K562 (cell line): ENCODE measurements around the gene CARD14. TPM values are rescaled to one million over a fixed set of nuclear protein-coding genes. Genes with fewer than 3 reads are reported as not detected.

Source experiments
- ATAC-seq: fragments of 200-7000 bp; cut with Tn5 transposase; 3 replicates; pipeline ENCODE4 v1.9.1; 2020; ENCODE audit warnings: moderate library complexity
- BruUV-seq: library from RNA; stranded (reverse); fragments of 400-500 nt; replicated peaks from 2 replicates; lab custom pipeline; 2021; lab: Mats Ljungman, UMichigan
- CTCF ChIA-PET: fragments of 300-600 bp; formaldehyde crosslinking; extraction: SDS; loops from one replicate; lab custom pipeline; 2021; ENCODE audit warnings: low intra/inter-chr PET ratio; lab: Yijun Ruan, JAX
- POLR2A ChIA-PET: fragments of 300-600, 350-650 bp; sonication (Branson Sonifier 250); formaldehyde crosslinking; extraction: SDS; loops from one replicate; lab custom pipeline; 2021; ENCODE audit warnings: antibody characterized with exemption, inconsistent platforms; lab: Yijun Ruan, JAX
- DNase-seq, 4 experiments: peaks; one replicate each; pipeline versions ENCODE4 v3.0.0 to v3.0.0-alpha.2; 2011 to 2018; ENCODE audit warnings: low spot score in 3 of 4, mixed read lengths in 3 of 4; ENCODE audit errors: extremely low read depth in 1 of 4
- FAIRE-seq: peaks from 2 replicates; lab custom pipeline; 2011; peaks lifted over from hg19 to GRCh38; lab: Jason Lieb, UNC
- H2AFZ ChIP-seq: 2 replicates; pipeline ENCODE4 v1.6.0; 2011; ENCODE audit warnings: low read depth, low read length, control low read depth, inconsistent platforms
- H3K27ac ChIP-seq: fragments of 200-600 bp; 3 replicates; pipeline ENCODE4 v1.8.0; 2011; ENCODE audit warnings: low read depth, mild to moderate bottlenecking, control low read depth, inconsistent platforms, low read length, moderate library complexity, mixed read lengths; ENCODE audit errors: extremely low read depth
- H3K27me3 ChIP-seq, 2 experiments: fragments of 300-600 bp in 1 of 2; 2 replicates in 1 of 2; 3 replicates in 1 of 2; pipeline versions ENCODE4 v1.6.0 to v1.8.0; 2011; ENCODE audit warnings: inconsistent platforms in 2 of 2, low read length in 2 of 2, mild to moderate bottlenecking in 1 of 2, mixed read lengths in 1 of 2, moderate library complexity in 1 of 2; ENCODE audit not compliant: control insufficient read depth in 2 of 2, insufficient read depth in 2 of 2
- H3K36me3 ChIP-seq: fragments of 300-600 bp; 3 replicates; pipeline ENCODE4 v1.8.0; 2011; ENCODE audit warnings: mild to moderate bottlenecking, low read length, inconsistent platforms; ENCODE audit not compliant: control insufficient read depth, insufficient read depth
- H3K4me1 ChIP-seq, 2 experiments: fragments of 200-600 bp in 1 of 2; replicated peaks in 1 of 2; 2 replicates in 1 of 2; 3 replicates in 1 of 2; pipeline versions ENCODE4 v1.5.1 to v1.8.0; 2011; ENCODE audit warnings: inconsistent platforms in 2 of 2, low read length in 2 of 2, mild to moderate bottlenecking in 1 of 2, mixed read lengths in 1 of 2, moderate library complexity in 1 of 2; ENCODE audit not compliant: control insufficient read depth in 2 of 2, insufficient read depth in 2 of 2
- H3K4me2 ChIP-seq: 2 replicates; pipeline ENCODE4 v1.6.1; 2011; ENCODE audit warnings: low read length, control low read depth, inconsistent platforms, mixed read lengths; ENCODE audit not compliant: insufficient read depth
- H3K4me3 ChIP-seq: fragments of 200-600 bp; sonication (generic), shearing (Covaris generic); 2 replicates; pipeline ENCODE4 v1.5.1; 2016; ENCODE audit warnings: control low read depth, inconsistent platforms
- H3K79me2 ChIP-seq: fragments of 200-600 bp; 3 replicates; pipeline ENCODE4 v1.8.0; 2011; ENCODE audit warnings: low read length, inconsistent platforms; ENCODE audit not compliant: control insufficient read depth, insufficient read depth
- H3K9ac ChIP-seq, 2 experiments: 2 replicates each; pipeline versions ENCODE4 v1.6.0 to v1.6.1; 2011; ENCODE audit warnings: low read depth in 2 of 2, low read length in 2 of 2, control low read depth in 1 of 2, inconsistent platforms in 1 of 2, mild to moderate bottlenecking in 1 of 2, mixed read lengths in 1 of 2; ENCODE audit not compliant: insufficient read depth in 1 of 2
- H3K9me1 ChIP-seq: one replicate; pipeline ENCODE4 v1.6.0; 2011; ENCODE audit warnings: inconsistent platforms, mild to moderate bottlenecking, low read length, moderate library complexity; ENCODE audit not compliant: control insufficient read depth, insufficient read depth
- H3K9me3 ChIP-seq: replicated peaks from 2 replicates; pipeline ENCODE4 v1.5.1; 2011; ENCODE audit warnings: low read depth, low read length, inconsistent platforms; ENCODE audit not compliant: control insufficient read depth, insufficient read depth
- H4K20me1 ChIP-seq: replicated peaks from 2 replicates; pipeline ENCODE4 v1.6.1; 2011; ENCODE audit warnings: low read length, inconsistent platforms, mixed read lengths; ENCODE audit not compliant: control insufficient read depth, insufficient read depth
- CBFA2T2 ChIP-seq: fragments of 450-650 bp; conservative IDR thresholded peaks from 2 replicates; pipeline ENCODE4 v1.6.1; 2017; ENCODE audit warnings: mild to moderate bottlenecking
- JUND ChIP-seq, 2 experiments: IDR thresholded peaks; 2 replicates in 1 of 2; 3 replicates in 1 of 2; pipeline ENCODE4 v1.6.1; 2011; ENCODE audit warnings: borderline replicate concordance in 2 of 2, low read depth in 2 of 2, low read length in 2 of 2, improper control_type of control experiment in 1 of 2, missing biosample characterization in 1 of 2, missing genetic modification characterization in 1 of 2, missing genetic modification reagents in 1 of 2
- RAD21 ChIP-seq, 2 experiments: fragments of 250-450 bp in 1 of 2; fragments of 450-650 bp in 1 of 2; sonication (Bioruptor Pico) in 1 of 2; formaldehyde crosslinking in 1 of 2; IDR thresholded peaks in 1 of 2; conservative IDR thresholded peaks in 1 of 2; 2 replicates each; pipeline versions ENCODE4 v1.4.0 to v1.8.0; 2020 to 2022; ENCODE audit warnings: mild to moderate bottlenecking in 2 of 2, moderate library complexity in 1 of 2
- SMC3 ChIP-seq: conservative IDR thresholded peaks from 2 replicates; pipeline ENCODE4 v1.6.1; 2011; ENCODE audit warnings: low read depth, low read length, improper control_type of control experiment; ENCODE audit not compliant: insufficient read depth
- ZBTB17 ChIP-seq: fragments of 450-650 bp; formaldehyde crosslinking; IDR thresholded peaks from 2 replicates; pipeline ENCODE4 v1.4.0; 2020; ENCODE audit warnings: mild to moderate bottlenecking
- ZFP30 ChIP-seq: fragments of 250-450 bp; sonication (Bioruptor Pico); IDR thresholded peaks from 2 replicates; pipeline ENCODE4 v1.8.0; 2022; ENCODE audit warnings: moderate library complexity, mild to moderate bottlenecking, inconsistent platforms, borderline replicate concordance
- ZNF134 ChIP-seq: fragments of 250-450 bp; sonication (Bioruptor Pico); conservative IDR thresholded peaks from 2 replicates; pipeline ENCODE4 v1.4.0; 2020
- WGBS: fragments of 100-300 bp; shearing (Covaris generic); methylation state at CpG from one replicate; pipeline ENCODE4 v1.1.6; 2016; ENCODE audit warnings: low coverage, mixed read lengths; ENCODE audit not compliant: insufficient coverage; ENCODE audit errors: missing lambda C conversion rate; 5-methylcytosine and 5-hydroxymethylcytosine counted together
- in situ Hi-C: fragments of 300-500 bp; cut with MboI; formaldehyde crosslinking; loops from 4 replicates; pipeline ENCODE4 v1.15.0; 2018; ENCODE audit warnings: inconsistent platforms, mixed read lengths
- intact Hi-C: fragments of 100-400 bp; cut with micrococcal nuclease; formaldehyde crosslinking; loops from 2 replicates; pipeline ENCODE4 v1.14.2; 2022
- polyA plus RNA-seq, 8 experiments: library from polyadenylated mRNA; depleted of rRNA in 4 of 8; stranded (reverse) in 5 of 8; unstranded in 3 of 8; fragments of >200 nt; fragmentation: Nextera tagmentation in 2 of 8; fragmentation: Illumina TruSeq in 1 of 8; extraction: Ambion mirVana in 2 of 8; extraction: Trizol in 1 of 8; gene quantifications; 2 replicates each; pipeline versions ENCODE4 v1.2.1 to v1.2.3, GENCODE V29; 2011 to 2014; ENCODE audit warnings: inconsistent platforms in 1 of 8, missing spikeins in 1 of 8
- total RNA-seq, 7 experiments: library from RNA; depleted of rRNA in 6 of 7; stranded (reverse); fragments of >200 nt in 6 of 7; fragmentation: Illumina TruSeq in 2 of 7; extraction: Trizol in 2 of 7; gene quantifications; 2 replicates each; pipeline versions ENCODE4 v1.2.1 to v1.2.3, GENCODE V29; 2011 to 2021; ENCODE audit warnings: low replicate concordance in 1 of 7
- TF ChIP-seq, protein P1 (sequence below): sonication (generic); formaldehyde crosslinking; IDR thresholded peaks from 2 replicates; pipeline ENCODE4 v1.9.0; 2022; ENCODE audit warnings: mild to moderate bottlenecking, missing genetic modification reagents
- TF ChIP-seq, protein P2 (sequence below): fragments of 250-450 bp; sonication (Bioruptor Pico); IDR thresholded peaks from 2 replicates; pipeline ENCODE4 v1.4.0; 2020
- TF ChIP-seq, protein P3 (sequence below): fragments of 250-450 bp; sonication (Bioruptor Pico); IDR thresholded peaks from 2 replicates; pipeline ENCODE4 v1.9.0; 2021; ENCODE audit warnings: mild to moderate bottlenecking, inconsistent platforms

The CARD14 gene
- total and polyA plus RNA-seq, 9 of the 15 experiments (the other 6 are each of a cell fraction or from before 2014, with no cell fraction given), result not detected

DNA sequence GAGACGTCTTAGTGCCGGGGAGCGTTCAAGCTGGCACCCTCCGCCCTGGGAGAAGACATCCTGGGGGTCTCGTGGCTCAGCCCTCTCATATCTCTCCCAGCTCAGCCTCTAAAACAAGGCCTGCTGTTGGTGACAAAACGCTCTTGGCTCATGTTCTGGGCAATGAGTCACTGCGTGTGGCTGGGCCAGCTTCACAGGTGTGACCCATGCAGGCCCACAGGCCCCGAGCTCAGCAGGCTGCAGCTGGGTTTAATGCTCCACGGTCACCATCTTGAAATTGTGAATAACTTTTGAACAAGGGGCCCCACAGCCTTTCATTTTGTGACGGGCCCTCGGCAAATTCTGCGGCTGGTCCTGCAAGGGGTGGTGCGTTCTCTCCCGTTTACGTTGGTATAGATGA lies 46.0 kb upstream of the CARD14 start (continued):
- TF ChIP-seq, protein P1, sequence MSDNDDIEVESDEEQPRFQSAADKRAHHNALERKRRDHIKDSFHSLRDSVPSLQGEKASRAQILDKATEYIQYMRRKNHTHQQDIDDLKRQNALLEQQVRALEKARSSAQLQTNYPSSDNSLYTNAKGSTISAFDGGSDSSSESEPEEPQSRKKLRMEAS (CRISPR knock-in tag), result peak; percentile 25; the same call in 1 of the 2 replicates
- peak; percentile 67 for TF ChIP-seq CBFA2T2

DNA sequence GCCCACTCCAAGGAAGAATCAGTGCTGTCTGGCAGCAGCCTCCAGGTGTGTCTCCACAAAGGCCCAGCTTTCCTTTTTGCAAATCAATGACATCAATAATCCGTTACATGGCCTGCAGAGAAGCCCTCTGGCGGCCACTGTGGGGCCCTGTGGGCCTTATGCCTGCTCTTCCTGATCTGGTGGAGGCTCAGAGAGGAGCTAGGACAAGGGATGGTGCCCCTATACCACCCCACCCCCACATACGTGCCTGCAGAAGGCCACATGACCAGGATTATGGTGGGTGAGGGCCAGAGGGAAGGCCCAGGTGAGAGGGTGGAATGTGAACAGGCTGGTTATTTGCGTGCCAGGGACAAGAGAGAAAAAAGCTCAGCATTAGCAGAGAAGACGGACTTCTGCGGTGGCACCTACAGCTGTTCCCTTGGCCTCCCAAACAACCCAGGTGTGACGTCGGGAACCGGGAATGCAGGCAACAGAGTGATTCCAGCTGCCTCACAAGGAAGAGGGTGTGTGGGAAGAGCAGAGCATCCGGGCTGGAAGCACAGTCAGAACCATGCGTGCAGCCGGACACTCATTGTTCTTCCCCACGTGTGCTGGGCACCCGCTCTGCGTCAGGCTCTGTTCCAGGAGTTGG lies 45.4 kb upstream of the CARD14 start:
- Histone ChIP-seq H3K27me3 (peaks cover 26 to 41% of the 10 kb centered on the region in 2 experiments; a peak in 4 of 5 replicates), H3K9ac (no peak overlapping the region), H2AFZ (no peak overlapping the region), H3K4me2 (no peak overlapping the region), H4K20me1 (no peaks in the 10 kb centered on the region), H3K4me3 (no peak overlapping the region), H3K9me3 (no peaks in the 10 kb centered on the region), H3K4me1 (peaks cover 0 to 11% of the 10 kb centered on the region in 2 experiments; a peak in 2 of 5 replicates), H3K27ac (no peak overlapping the region), H3K9me1 (no peaks in the 10 kb centered on the region), H3K36me3 (no peaks in the 10 kb centered on the region), H3K79me2 (no peaks in the 10 kb centered on the region)
- intact Hi-C loops (loop anchor here (1.0 kb wide), 1 partner anchor 42 kb away; no protein-coding TSS in a partner anchor), in situ Hi-C loops (no loop called here)
- 29% methylated on average over 15 of the region's 15 CpGs for WGBS
- ATAC-seq (peak; percentile 90), DNase-seq (peak in 1 of 4 experiments; percentile 35), FAIRE-seq (peak; percentile 35)
- CTCF ChIA-PET, result interaction anchor here (0.5 kb wide), 1 partner anchor 40 kb away, joined by 3 read pairs; no protein-coding TSS in a partner anchor
- POLR2A ChIA-PET, result interaction anchor here (0.6 to 2.0 kb wide), 5 partner anchors 9 to 1287 kb away, joined by 3 to 24 read pairs (median 3); no protein-coding TSS in a partner anchor
- no TSS peak for BruUV-seq
- 0 out of 2 replicates have a peak, but pooled peaks have one; percentile 24 for TF ChIP-seq JUND (IDR thresholded peaks at IDR 0.05; ENCODE audit: borderline replicate concordance, low read depth, low read length)
- TF ChIP-seq JUND (tag; IDR thresholded peaks at IDR 0.05; ENCODE audit: borderline replicate concordance, low read depth, low read length), result no peak
- TF ChIP-seq, protein P2, sequence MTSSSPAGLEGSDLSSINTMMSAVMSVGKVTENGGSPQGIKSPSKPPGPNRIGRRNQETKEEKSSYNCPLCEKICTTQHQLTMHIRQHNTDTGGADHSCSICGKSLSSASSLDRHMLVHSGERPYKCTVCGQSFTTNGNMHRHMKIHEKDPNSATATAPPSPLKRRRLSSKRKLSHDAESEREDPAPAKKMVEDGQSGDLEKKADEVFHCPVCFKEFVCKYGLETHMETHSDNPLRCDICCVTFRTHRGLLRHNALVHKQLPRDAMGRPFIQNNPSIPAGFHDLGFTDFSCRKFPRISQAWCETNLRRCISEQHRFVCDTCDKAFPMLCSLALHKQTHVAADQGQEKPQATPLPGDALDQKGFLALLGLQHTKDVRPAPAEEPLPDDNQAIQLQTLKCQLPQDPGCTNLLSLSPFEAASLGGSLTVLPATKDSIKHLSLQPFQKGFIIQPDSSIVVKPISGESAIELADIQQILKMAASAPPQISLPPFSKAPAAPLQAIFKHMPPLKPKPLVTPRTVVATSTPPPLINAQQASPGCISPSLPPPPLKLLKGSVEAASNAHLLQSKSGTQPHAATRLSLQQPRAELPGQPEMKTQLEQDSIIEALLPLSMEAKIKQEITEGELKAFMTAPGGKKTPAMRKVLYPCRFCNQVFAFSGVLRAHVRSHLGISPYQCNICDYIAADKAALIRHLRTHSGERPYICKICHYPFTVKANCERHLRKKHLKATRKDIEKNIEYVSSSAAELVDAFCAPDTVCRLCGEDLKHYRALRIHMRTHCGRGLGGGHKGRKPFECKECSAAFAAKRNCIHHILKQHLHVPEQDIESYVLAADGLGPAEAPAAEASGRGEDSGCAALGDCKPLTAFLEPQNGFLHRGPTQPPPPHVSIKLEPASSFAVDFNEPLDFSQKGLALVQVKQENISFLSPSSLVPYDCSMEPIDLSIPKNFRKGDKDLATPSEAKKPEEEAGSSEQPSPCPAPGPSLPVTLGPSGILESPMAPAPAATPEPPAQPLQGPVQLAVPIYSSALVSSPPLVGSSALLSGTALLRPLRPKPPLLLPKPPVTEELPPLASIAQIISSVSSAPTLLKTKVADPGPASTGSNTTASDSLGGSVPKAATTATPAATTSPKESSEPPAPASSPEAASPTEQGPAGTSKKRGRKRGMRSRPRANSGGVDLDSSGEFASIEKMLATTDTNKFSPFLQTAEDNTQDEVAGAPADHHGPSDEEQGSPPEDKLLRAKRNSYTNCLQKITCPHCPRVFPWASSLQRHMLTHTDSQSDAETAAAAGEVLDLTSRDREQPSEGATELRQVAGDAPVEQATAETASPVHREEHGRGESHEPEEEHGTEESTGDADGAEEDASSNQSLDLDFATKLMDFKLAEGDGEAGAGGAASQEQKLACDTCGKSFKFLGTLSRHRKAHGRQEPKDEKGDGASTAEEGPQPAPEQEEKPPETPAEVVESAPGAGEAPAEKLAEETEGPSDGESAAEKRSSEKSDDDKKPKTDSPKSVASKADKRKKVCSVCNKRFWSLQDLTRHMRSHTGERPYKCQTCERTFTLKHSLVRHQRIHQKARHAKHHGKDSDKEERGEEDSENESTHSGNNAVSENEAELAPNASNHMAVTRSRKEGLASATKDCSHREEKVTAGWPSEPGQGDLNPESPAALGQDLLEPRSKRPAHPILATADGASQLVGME (CRISPR knock-in tag), result no peak
- TF ChIP-seq ZFP30 (CRISPR knock-in tag), result no peak
- TF ChIP-seq ZNF134 (CRISPR knock-in tag), result no peak
- peak in 1 of 2 experiments; percentile 50; a peak in 2 of 4 replicates for TF ChIP-seq RAD21 (CRISPR knock-in tag; conservative IDR thresholded peaks at IDR 0.05 in 1 of 2, IDR thresholded peaks at IDR 0.05 in 1 of 2)
- peak; percentile 66; the same call in 1 of the 2 replicates for TF ChIP-seq ZBTB17 (CRISPR knock-in tag)
- peak; percentile 53 for TF ChIP-seq SMC3
- TF ChIP-seq, protein P3, sequence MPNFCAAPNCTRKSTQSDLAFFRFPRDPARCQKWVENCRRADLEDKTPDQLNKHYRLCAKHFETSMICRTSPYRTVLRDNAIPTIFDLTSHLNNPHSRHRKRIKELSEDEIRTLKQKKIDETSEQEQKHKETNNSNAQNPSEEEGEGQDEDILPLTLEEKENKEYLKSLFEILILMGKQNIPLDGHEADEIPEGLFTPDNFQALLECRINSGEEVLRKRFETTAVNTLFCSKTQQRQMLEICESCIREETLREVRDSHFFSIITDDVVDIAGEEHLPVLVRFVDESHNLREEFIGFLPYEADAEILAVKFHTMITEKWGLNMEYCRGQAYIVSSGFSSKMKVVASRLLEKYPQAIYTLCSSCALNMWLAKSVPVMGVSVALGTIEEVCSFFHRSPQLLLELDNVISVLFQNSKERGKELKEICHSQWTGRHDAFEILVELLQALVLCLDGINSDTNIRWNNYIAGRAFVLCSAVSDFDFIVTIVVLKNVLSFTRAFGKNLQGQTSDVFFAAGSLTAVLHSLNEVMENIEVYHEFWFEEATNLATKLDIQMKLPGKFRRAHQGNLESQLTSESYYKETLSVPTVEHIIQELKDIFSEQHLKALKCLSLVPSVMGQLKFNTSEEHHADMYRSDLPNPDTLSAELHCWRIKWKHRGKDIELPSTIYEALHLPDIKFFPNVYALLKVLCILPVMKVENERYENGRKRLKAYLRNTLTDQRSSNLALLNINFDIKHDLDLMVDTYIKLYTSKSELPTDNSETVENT, result no peak
